HepG2 (cell line): Measurements from ENCODE around the gene WNT16. TPM values are rescaled to one million over a fixed set of nuclear protein-coding genes. Genes with fewer than 3 reads are reported as not detected.

Source experiments
- ATAC-seq: fragments of 200-7000 bp; cut with Tn5 transposase; 3 replicates; pipeline ENCODE4 v1.9.1; 2020; ENCODE audit warnings: mild to moderate bottlenecking, moderate library complexity
- BruUV-seq: library from RNA; stranded (reverse); fragments of 400-500 nt; replicated peaks from 2 replicates; lab custom pipeline; 2021; lab: Mats Ljungman, UMichigan
- CTCF ChIA-PET: fragments of 300-600 bp; formaldehyde crosslinking; extraction: SDS; loops from one replicate; lab custom pipeline; 2021; ENCODE audit warnings: low total read pairs, inconsistent platforms, low intra/inter-chr PET ratio; lab: Yijun Ruan, JAX
- POLR2A ChIA-PET: fragments of 350-600 bp; sonication (Branson Sonifier 250); formaldehyde crosslinking; loops from one replicate; lab custom pipeline; 2020; ENCODE audit warnings: antibody characterized with exemption, inconsistent platforms; lab: Yijun Ruan, JAX
- DNase-seq: peaks from one replicate; pipeline ENCODE4 v3.0.0-alpha.2; 2015; ENCODE audit warnings: low spot score
- FAIRE-seq: peaks from 3 replicates; lab custom pipeline; 2011; peaks lifted over from hg19 to GRCh38; lab: Jason Lieb, UNC
- H2AFZ ChIP-seq: one replicate; pipeline ENCODE4 v1.6.1; 2011; ENCODE audit warnings: low read length, inconsistent platforms
- H3K27ac ChIP-seq: fragments of 300-600 bp; 3 replicates; pipeline ENCODE4 v1.8.0; 2011; ENCODE audit warnings: mixed run types, mild to moderate bottlenecking, mixed read lengths, low read length, inconsistent platforms; ENCODE audit not compliant: insufficient read depth; ENCODE audit errors: extremely low read length
- H3K27me3 ChIP-seq, 2 experiments: fragments of 200-600 bp in 1 of 2; 2 replicates in 1 of 2; 3 replicates in 1 of 2; pipeline versions ENCODE4 v1.6.0 to v1.8.0; 2011; ENCODE audit warnings: low read length in 2 of 2, mild to moderate bottlenecking in 2 of 2, moderate library complexity in 2 of 2, inconsistent platforms in 1 of 2; ENCODE audit not compliant: insufficient read depth in 2 of 2, control insufficient read depth in 1 of 2
- H3K36me3 ChIP-seq, 2 experiments: fragments of 200-600 bp in 1 of 2; replicated peaks in 1 of 2; 2 replicates in 1 of 2; 3 replicates in 1 of 2; pipeline versions ENCODE4 v1.5.1 to v1.8.0; 2011; ENCODE audit warnings: low read length in 2 of 2, inconsistent platforms in 1 of 2; ENCODE audit not compliant: insufficient read depth in 2 of 2, control insufficient read depth in 1 of 2
- H3K4me1 ChIP-seq: 2 replicates; pipeline ENCODE4 v1.5.1; 2012; ENCODE audit warnings: low read length, inconsistent platforms; ENCODE audit not compliant: insufficient read depth
- H3K4me2 ChIP-seq: 2 replicates; pipeline ENCODE4 v1.6.0; 2011; ENCODE audit warnings: low read depth, low read length, inconsistent platforms
- H3K4me3 ChIP-seq, 3 experiments: fragments of 200-600 bp in 1 of 3; sonication (generic), shearing (Covaris generic) in 1 of 3; replicated peaks in 1 of 3; 2 replicates each; pipeline ENCODE4 v1.5.1; 2011 to 2016; ENCODE audit warnings: low read length in 3 of 3, inconsistent platforms in 2 of 3, low read depth in 2 of 3, mild to moderate bottlenecking in 2 of 3, control low read depth in 1 of 3, mixed read lengths in 1 of 3; ENCODE audit not compliant: insufficient read depth in 1 of 3
- H3K79me2 ChIP-seq: one replicate; pipeline ENCODE4 v1.6.1; 2011; ENCODE audit warnings: low read length, inconsistent platforms; ENCODE audit not compliant: insufficient read depth
- H3K9ac ChIP-seq: 2 replicates; pipeline ENCODE4 v1.6.0; 2011; ENCODE audit warnings: mild to moderate bottlenecking, low read depth, low read length, inconsistent platforms; ENCODE audit not compliant: insufficient read depth
- H3K9me3 ChIP-seq: 2 replicates; pipeline ENCODE4 v1.5.1; 2012; ENCODE audit warnings: mild to moderate bottlenecking, low read length
- H4K20me1 ChIP-seq: 2 replicates; pipeline ENCODE4 v1.6.0; 2011; ENCODE audit warnings: inconsistent platforms, mild to moderate bottlenecking, low read length, moderate library complexity; ENCODE audit not compliant: insufficient read depth
- CEBPB ChIP-seq: IDR thresholded peaks from 2 replicates; pipeline ENCODE4 v1.6.1; 2011; ENCODE audit warnings: low read depth, low read length, improper control_type of control experiment, borderline replicate concordance
- FOXP1 ChIP-seq, 2 experiments: fragments of 450-650 bp in 1 of 2; IDR thresholded peaks; 2 replicates each; pipeline ENCODE4 v1.6.1; 2017 to 2018; ENCODE audit warnings: antibody characterized with exemption in 1 of 2
- ISX ChIP-seq: sonication (generic); formaldehyde crosslinking; conservative IDR thresholded peaks from 2 replicates; pipeline ENCODE4 v1.5.0; 2020; ENCODE audit warnings: missing genetic modification reagents
- KLF6 ChIP-seq: IDR thresholded peaks from 2 replicates; pipeline ENCODE4 v1.8.0; 2016; ENCODE audit warnings: missing biosample characterization, missing genetic modification reagents
- RCOR2 ChIP-seq: IDR thresholded peaks from 2 replicates; pipeline ENCODE4 v1.6.1; 2016; ENCODE audit warnings: missing biosample characterization, missing genetic modification reagents
- SCMH1 ChIP-seq: sonication (generic); formaldehyde crosslinking; IDR thresholded peaks from 2 replicates; pipeline ENCODE4 v1.9.0; 2021; ENCODE audit warnings: missing genetic modification reagents, mild to moderate bottlenecking, borderline replicate concordance
- SMAD9 ChIP-seq: sonication (generic); formaldehyde crosslinking; IDR thresholded peaks from 2 replicates; pipeline ENCODE4 v1.5.1; 2020; ENCODE audit warnings: mild to moderate bottlenecking, missing genetic modification reagents
- SMARCE1 ChIP-seq: fragments of 450-650 bp; IDR thresholded peaks from 2 replicates; pipeline ENCODE4 v1.6.1; 2017; ENCODE audit warnings: borderline replicate concordance
- SYNCRIP ChIP-seq: fragments of 200-400 bp; formaldehyde crosslinking; IDR thresholded peaks from 2 replicates; pipeline ENCODE4 v1.6.1; 2018; ENCODE audit warnings: mild to moderate bottlenecking, low read depth, low read length; ENCODE audit not compliant: insufficient read depth
- ZC3H4 ChIP-seq: sonication (generic); formaldehyde crosslinking; IDR thresholded peaks from 2 replicates; pipeline ENCODE4 v1.4.0; 2020; ENCODE audit warnings: missing genetic modification reagents, borderline replicate concordance
- ZNF501 ChIP-seq: sonication (generic); formaldehyde crosslinking; IDR thresholded peaks from 2 replicates; pipeline ENCODE4 v1.5.1; 2020; ENCODE audit warnings: mild to moderate bottlenecking, moderate library complexity, missing genetic modification reagents
- ZNF530 ChIP-seq: sonication (generic); formaldehyde crosslinking; IDR thresholded peaks from 2 replicates; pipeline ENCODE4 v1.5.0; 2020; ENCODE audit warnings: low read depth, mild to moderate bottlenecking, missing genetic modification reagents
- ZNF563 ChIP-seq: sonication (generic); formaldehyde crosslinking; IDR thresholded peaks from 2 replicates; pipeline ENCODE4 v1.8.0; 2022; ENCODE audit warnings: mild to moderate bottlenecking, moderate library complexity, missing genetic modification reagents
- ZNF7 ChIP-seq: IDR thresholded peaks from 2 replicates; pipeline ENCODE4 v1.6.1; 2016; ENCODE audit warnings: missing biosample characterization, missing genetic modification reagents
- WGBS: methylation state at CpG from one replicate; pipeline ENCODE4 v1.1.6; 2017; ENCODE audit warnings: low lambda C conversion rate; 5-methylcytosine and 5-hydroxymethylcytosine counted together
- in situ Hi-C: cut with HindIII; loops from 2 replicates; pipeline ENCODE4 v1.10.0; 2017; ENCODE audit warnings: low pct_unique_long_range_greater_than_20kb; ENCODE audit not compliant: extremely low pct_ligation_motif_present
- intact Hi-C: fragments of 100-400 bp; cut with micrococcal nuclease; formaldehyde crosslinking; loops from one replicate; pipeline ENCODE4 v1.10.0; 2022; ENCODE audit not compliant: unreplicated experiment
- polyA plus RNA-seq, 8 experiments: library from polyadenylated mRNA; depleted of rRNA in 3 of 8; stranded (reverse) in 7 of 8; unstranded in 1 of 8; fragments of >200 nt; fragmentation: Illumina TruSeq in 4 of 8; extraction: Trizol in 4 of 8; gene quantifications; 2 replicates each; pipeline versions ENCODE4 v1.2.1 to v1.2.3, GENCODE V29; 2011 to 2016; ENCODE audit warnings: low read depth in 4 of 8, missing spikeins in 1 of 8, mixed read lengths in 1 of 8; ENCODE audit not compliant: insufficient read depth in 1 of 8
- total RNA-seq, 5 experiments: library from RNA; depleted of rRNA; stranded (reverse); fragments of >200 nt; fragmentation: Illumina TruSeq; extraction: Trizol; gene quantifications; 2 replicates each; pipeline ENCODE4 v1.2.3, GENCODE V29; 2016; ENCODE audit warnings: low read depth in 1 of 5
- TF ChIP-seq, protein P1 (sequence below): sonication (generic); formaldehyde crosslinking; IDR thresholded peaks from 2 replicates; pipeline ENCODE4 v1.8.0; 2022; ENCODE audit warnings: mild to moderate bottlenecking, missing genetic modification reagents, borderline replicate concordance
- TF ChIP-seq, protein P2 (sequence below): sonication (generic); formaldehyde crosslinking; IDR thresholded peaks from 2 replicates; pipeline ENCODE4 v1.5.0; 2020; ENCODE audit warnings: mild to moderate bottlenecking, missing genetic modification reagents
- TF ChIP-seq, protein P3 (sequence below): sonication (generic); formaldehyde crosslinking; IDR thresholded peaks from 2 replicates; pipeline ENCODE4 v1.4.0; 2020; ENCODE audit warnings: missing genetic modification reagents, mild to moderate bottlenecking, borderline replicate concordance

WNT16 gene
- total and polyA plus RNA-seq, 2 of the 13 experiments (the other 11 are each of a cell fraction or from before 2014, with no cell fraction given) = not detected

DNA sequence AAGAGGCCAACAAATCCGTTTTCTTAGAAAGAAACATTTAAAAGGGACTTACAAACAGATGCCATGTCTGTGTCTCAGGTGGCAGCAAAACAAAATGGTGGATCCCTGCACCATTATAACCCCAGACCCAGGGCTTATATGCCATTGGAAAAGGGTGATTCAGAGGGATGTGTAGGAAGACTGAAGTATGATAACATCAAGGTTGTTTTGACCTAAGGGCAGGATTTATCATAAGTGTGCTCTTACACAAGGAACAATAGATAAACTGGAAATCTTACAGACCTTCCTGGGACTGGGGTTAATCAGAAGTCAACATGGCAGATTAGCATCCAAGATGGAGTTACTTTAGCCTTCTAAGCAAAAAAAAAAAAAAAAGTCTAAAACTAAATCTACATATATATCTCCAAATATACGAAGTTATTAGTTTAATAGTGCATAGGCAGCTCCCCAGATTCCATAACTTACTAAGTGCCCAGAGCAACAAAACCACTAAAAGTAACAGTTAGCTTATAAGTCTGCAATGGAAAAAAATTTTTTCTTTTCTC is 34.3 kb upstream of the WNT16 start:
- WGBS = 47% methylated on average over 2 of the region's 2 CpGs
- H3K36me3 ChIP-seq = no peaks in the 10 kb centered on the region
- DNase-seq = no peak
- no peak for ATAC-seq
- TF ChIP-seq ZNF530 (CRISPR knock-in tag) (no peak), CEBPB (no peak), ISX (CRISPR knock-in tag) (no peak), ZNF563 (CRISPR knock-in tag) (no peak), SYNCRIP (no peak), SMARCE1 (no peak), SCMH1 (CRISPR knock-in tag) (no peak), ZNF501 (CRISPR knock-in tag) (no peak), KLF6 (CRISPR knock-in tag) (no peak), RCOR2 (CRISPR knock-in tag) (no peak), SMAD9 (CRISPR knock-in tag) (no peak), ZNF7 (CRISPR knock-in tag) (no peak), ZC3H4 (CRISPR knock-in tag) (no peak), FOXP1 (IDR thresholded peaks at IDR 0.05) (no peak), FOXP1 (CRISPR knock-in tag; IDR thresholded peaks at IDR 0.05) (no peak)
- TF ChIP-seq, protein P1, sequence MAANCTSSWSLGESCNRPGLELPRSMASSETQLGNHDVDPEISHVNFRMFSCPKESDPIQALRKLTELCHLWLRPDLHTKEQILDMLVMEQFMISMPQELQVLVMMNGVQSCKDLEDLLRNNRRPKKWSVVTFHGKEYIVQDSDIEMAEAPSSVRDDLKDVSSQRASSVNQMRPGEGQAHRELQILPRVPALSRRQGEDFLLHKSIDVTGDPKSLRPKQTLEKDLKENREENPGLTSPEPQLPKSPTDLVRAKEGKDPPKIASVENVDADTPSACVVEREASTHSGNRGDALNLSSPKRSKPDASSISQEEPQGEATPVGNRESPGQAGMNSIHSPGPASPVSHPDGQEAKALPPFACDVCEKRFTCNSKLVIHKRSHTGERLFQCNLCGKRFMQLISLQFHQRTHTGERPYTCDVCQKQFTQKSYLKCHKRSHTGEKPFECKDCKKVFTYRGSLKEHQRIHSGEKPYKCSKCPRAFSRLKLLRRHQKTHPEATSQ (CRISPR knock-in tag) = no peak
- TF ChIP-seq, protein P2, sequence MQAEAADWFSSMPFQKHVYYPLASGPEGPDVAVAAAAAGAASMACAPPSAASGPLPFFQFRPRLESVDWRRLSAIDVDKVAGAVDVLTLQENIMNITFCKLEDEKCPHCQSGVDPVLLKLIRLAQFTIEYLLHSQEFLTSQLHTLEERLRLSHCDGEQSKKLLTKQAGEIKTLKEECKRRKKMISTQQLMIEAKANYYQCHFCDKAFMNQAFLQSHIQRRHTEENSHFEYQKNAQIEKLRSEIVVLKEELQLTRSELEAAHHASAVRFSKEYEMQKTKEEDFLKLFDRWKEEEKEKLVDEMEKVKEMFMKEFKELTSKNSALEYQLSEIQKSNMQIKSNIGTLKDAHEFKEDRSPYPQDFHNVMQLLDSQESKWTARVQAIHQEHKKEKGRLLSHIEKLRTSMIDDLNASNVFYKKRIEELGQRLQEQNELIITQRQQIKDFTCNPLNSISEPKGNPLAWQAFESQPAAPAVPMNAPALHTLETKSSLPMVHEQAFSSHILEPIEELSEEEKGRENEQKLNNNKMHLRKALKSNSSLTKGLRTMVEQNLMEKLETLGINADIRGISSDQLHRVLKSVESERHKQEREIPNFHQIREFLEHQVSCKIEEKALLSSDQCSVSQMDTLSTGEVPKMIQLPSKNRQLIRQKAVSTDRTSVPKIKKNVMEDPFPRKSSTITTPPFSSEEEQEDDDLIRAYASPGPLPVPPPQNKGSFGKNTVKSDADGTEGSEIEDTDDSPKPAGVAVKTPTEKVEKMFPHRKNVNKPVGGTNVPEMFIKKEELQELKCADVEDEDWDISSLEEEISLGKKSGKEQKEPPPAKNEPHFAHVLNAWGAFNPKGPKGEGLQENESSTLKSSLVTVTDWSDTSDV (CRISPR knock-in tag) = no peak
- TF ChIP-seq, protein P3, sequence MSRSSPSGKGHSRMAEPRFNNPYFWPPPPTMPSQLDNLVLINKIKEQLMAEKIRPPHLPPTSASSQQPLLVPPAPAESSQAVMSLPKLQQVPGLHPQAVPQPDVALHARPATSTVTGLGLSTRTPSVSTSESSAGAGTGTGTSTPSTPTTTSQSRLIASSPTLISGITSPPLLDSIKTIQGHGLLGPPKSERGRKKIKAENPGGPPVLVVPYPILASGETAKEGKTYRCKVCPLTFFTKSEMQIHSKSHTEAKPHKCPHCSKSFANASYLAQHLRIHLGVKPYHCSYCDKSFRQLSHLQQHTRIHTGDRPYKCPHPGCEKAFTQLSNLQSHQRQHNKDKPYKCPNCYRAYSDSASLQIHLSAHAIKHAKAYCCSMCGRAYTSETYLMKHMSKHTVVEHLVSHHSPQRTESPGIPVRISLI = no peak
- no peak overlapping the region for H3K4me3 ChIP-seq
- no peaks in the 10 kb centered on the region for H3K9me3 ChIP-seq
- H2AFZ ChIP-seq = no peak overlapping the region
- POLR2A ChIA-PET = no interaction called here
- H3K4me2 ChIP-seq = no peak overlapping the region
- no peak for FAIRE-seq
- CTCF ChIA-PET = no interaction called here
- H3K79me2 ChIP-seq = no peaks in the 10 kb centered on the region
- H3K27ac ChIP-seq = no peak overlapping the region
- no TSS peak for BruUV-seq
- H4K20me1 ChIP-seq = no peaks in the 10 kb centered on the region
- intact Hi-C loops (no loop called here), in situ Hi-C loops (no loop called here)
- no peaks in the 10 kb centered on the region for H3K4me1 ChIP-seq
- H3K27me3 ChIP-seq = no peaks in the 10 kb centered on the region
- no peak overlapping the region for H3K9ac ChIP-seq
